Panc1 (cell line): ENCODE measurements around the gene RELB.

Experiments used
- CTCF ChIP-seq: fragments of 450-650 bp; IDR thresholded peaks from 2 replicates; pipeline ENCODE4 v1.5.1; 2017; ENCODE audit warnings: mild to moderate bottlenecking
- POLR2AphosphoS5 ChIP-seq: IDR thresholded peaks from 2 replicates; pipeline ENCODE4 v1.6.1; 2012; ENCODE audit warnings: mild to moderate bottlenecking, low read depth, low read length, moderate library complexity

- no peak for TF ChIP-seq POLR2AphosphoS5
- no peak for TF ChIP-seq CTCF
These were observed 8.7 kb upstream of the RELB start for GRCh38 chr19:44992336-44993163.
